HL-60 (cell line): Measurements from ENCODE around the gene AMN.

Experiments
- DNase-seq, 2 experiments: peaks; one replicate each; pipeline ENCODE4 v3.0.0-alpha.2; 2010 to 2020; ENCODE audit warnings: low read depth in 1 of 2, low spot score in 1 of 2
- H3K27ac ChIP-seq: fragments of 250-450 bp; sonication (Bioruptor Pico); replicated peaks from 2 replicates; pipeline ENCODE4 v1.5.1; 2020; ENCODE audit warnings: mild to moderate bottlenecking, moderate library complexity
- H3K27me3 ChIP-seq: fragments of 250-450 bp; sonication (Bioruptor Pico); 2 replicates; pipeline ENCODE4 v1.5.1; 2021; ENCODE audit warnings: mild to moderate bottlenecking, moderate library complexity; ENCODE audit not compliant: insufficient read depth, poor library complexity, severe bottlenecking
- H3K4me3 ChIP-seq: replicated peaks from 2 replicates; pipeline ENCODE4 v1.5.1; 2011; ENCODE audit warnings: mild to moderate bottlenecking, control low read depth, low read length; ENCODE audit not compliant: insufficient read depth
- GABPA ChIP-seq: IDR thresholded peaks from 2 replicates; pipeline ENCODE4 v1.6.1; 2012; ENCODE audit warnings: low read depth
- POLR2AphosphoS5 ChIP-seq: IDR thresholded peaks from 2 replicates; pipeline ENCODE4 v1.6.1; 2012; ENCODE audit warnings: low read depth
- SPI1 ChIP-seq: IDR thresholded peaks from 2 replicates; pipeline ENCODE4 v1.6.1; 2012; ENCODE audit warnings: low read depth, mild to moderate bottlenecking, borderline replicate concordance
- TF ChIP-seq, protein P1 (sequence below): IDR thresholded peaks from one replicate; pipeline ENCODE4 v1.5.1; 2011; ENCODE audit warnings: low read length, control low read depth, inconsistent platforms; ENCODE audit not compliant: insufficient read depth
- TF ChIP-seq, protein P2 (sequence below): IDR thresholded peaks from 2 replicates; pipeline ENCODE4 v1.6.1; 2012; ENCODE audit warnings: low read depth; ENCODE audit not compliant: insufficient replicate concordance

Gene AMN

DNA sequence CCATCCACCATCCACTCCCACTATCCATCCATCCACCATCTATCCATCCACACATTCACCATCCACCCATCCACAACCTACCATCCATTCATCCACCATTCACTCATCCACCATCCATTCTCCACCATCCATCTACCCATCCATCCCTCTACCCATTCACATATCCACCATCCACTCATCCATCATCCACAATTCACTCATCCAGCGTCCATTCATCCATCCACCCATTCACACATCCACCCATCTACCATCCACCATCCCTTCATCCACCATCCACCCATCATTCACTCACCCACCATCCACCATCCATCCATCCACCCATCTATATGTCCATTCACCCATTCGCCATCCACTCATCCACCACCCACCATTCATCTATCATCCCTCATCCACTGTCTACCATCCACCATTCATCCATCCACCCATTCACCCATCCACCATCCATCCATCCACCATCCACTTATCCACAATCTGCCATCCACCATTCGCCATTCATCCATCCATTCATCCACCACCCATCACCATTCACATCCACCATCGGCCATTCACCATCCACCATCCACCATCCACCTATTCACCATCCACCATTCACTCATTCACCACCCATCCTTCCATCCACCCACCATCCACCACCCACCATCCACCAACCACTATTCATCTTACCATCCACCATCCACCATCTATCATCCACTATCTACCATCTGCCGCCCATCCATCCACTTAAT, 2.0 kb upstream of the AMN start:
- H3K27me3 ChIP-seq = peaks cover 30% of the 10 kb centered on the region
- H3K4me3 ChIP-seq = no peak overlapping the region
- TF ChIP-seq, protein P1, sequence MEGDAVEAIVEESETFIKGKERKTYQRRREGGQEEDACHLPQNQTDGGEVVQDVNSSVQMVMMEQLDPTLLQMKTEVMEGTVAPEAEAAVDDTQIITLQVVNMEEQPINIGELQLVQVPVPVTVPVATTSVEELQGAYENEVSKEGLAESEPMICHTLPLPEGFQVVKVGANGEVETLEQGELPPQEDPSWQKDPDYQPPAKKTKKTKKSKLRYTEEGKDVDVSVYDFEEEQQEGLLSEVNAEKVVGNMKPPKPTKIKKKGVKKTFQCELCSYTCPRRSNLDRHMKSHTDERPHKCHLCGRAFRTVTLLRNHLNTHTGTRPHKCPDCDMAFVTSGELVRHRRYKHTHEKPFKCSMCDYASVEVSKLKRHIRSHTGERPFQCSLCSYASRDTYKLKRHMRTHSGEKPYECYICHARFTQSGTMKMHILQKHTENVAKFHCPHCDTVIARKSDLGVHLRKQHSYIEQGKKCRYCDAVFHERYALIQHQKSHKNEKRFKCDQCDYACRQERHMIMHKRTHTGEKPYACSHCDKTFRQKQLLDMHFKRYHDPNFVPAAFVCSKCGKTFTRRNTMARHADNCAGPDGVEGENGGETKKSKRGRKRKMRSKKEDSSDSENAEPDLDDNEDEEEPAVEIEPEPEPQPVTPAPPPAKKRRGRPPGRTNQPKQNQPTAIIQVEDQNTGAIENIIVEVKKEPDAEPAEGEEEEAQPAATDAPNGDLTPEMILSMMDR = no peak
- no peak for TF ChIP-seq GABPA
- TF ChIP-seq, protein P2, sequence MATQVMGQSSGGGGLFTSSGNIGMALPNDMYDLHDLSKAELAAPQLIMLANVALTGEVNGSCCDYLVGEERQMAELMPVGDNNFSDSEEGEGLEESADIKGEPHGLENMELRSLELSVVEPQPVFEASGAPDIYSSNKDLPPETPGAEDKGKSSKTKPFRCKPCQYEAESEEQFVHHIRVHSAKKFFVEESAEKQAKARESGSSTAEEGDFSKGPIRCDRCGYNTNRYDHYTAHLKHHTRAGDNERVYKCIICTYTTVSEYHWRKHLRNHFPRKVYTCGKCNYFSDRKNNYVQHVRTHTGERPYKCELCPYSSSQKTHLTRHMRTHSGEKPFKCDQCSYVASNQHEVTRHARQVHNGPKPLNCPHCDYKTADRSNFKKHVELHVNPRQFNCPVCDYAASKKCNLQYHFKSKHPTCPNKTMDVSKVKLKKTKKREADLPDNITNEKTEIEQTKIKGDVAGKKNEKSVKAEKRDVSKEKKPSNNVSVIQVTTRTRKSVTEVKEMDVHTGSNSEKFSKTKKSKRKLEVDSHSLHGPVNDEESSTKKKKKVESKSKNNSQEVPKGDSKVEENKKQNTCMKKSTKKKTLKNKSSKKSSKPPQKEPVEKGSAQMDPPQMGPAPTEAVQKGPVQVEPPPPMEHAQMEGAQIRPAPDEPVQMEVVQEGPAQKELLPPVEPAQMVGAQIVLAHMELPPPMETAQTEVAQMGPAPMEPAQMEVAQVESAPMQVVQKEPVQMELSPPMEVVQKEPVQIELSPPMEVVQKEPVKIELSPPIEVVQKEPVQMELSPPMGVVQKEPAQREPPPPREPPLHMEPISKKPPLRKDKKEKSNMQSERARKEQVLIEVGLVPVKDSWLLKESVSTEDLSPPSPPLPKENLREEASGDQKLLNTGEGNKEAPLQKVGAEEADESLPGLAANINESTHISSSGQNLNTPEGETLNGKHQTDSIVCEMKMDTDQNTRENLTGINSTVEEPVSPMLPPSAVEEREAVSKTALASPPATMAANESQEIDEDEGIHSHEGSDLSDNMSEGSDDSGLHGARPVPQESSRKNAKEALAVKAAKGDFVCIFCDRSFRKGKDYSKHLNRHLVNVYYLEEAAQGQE = no peak
- no peak for TF ChIP-seq POLR2AphosphoS5
- TF ChIP-seq SPI1 = no peak

DNA sequence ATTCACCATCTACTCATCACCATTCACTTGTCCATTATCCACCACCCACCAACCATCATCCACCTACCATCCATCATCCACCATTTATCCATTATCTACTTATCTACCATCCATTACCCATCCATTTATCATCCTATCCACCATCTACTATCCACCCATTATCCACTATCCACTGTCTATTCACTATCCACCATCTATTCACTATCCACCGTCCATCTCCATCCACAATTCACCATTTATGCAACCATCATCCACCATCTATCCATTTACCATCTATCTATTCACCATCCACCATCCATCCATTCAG, 1.5 kb upstream of the AMN start:
- TF ChIP-seq, protein P2 = no peak
- Histone ChIP-seq H3K27me3 (peaks cover 30% of the 10 kb centered on the region), H3K4me3 (no peak overlapping the region), H3K27ac (no peak overlapping the region)
- no peak for DNase-seq

More for the DNA sequence above, 2.0 kb upstream of the AMN start:
- H3K27ac ChIP-seq = no peak overlapping the region
- no peak for DNase-seq

DNA sequence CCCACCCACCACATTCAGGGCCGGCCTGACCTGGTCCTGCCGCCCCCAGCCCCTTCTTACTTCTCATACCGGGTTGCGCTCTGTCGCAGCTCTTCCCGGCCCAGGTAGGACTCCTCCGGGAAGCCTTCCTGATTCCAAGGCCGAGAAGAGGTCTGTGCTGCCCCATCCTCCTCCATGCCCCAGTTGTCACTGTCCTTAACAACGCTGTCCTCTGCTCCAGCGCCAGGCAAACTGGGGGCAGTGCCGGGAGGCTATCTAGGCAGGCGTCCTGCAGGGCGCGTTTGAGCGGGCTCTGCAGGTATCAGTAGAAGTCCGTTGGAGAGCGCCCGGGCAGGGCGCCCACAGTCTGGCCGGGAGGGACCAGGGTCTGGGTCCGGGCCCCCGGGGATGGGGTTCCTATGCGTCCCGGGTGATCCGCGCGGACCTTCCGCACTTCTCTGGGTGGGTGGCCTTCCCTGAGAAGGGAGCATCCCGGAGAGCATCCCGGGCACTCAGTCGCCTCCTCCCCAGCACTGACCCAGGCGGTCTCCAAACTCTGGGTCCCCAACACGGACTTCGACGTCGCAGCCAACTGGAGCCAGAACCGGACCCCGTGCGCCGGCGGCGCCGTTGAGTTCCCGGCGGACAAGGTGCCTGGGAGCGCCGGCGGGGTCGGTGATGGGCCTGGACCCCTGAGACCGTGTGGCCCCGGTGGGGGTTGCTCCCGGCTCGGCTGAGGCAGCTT, 900 bp downstream of the AMN start:
- peaks cover 35% of the 10 kb centered on the region for H3K27me3 ChIP-seq
- no peak overlapping the region for H3K4me3 ChIP-seq
- DNase-seq = no peak
- H3K27ac ChIP-seq = no peak overlapping the region
- no peak for TF ChIP-seq SPI1
- no peak for TF ChIP-seq POLR2AphosphoS5
- TF ChIP-seq, protein P2 = no peak
- no peak for TF ChIP-seq GABPA
- TF ChIP-seq, protein P1 = no peak
